Karpas-422 (cell line): ENCODE results near the gene MBP. TPM values are rescaled to one million over a fixed set of nuclear protein-coding genes. Genes with fewer than 3 reads are reported as not detected.

Source experiments
- DNase-seq: peaks from one replicate; pipeline ENCODE4 v3.0.0-alpha.2; 2015
- H2AFZ ChIP-seq: fragments of 200-600 bp; sonication (generic); 2 replicates; pipeline ENCODE4 v1.6.1; 2014; ENCODE audit warnings: antibody characterized with exemption, low read length, mixed read lengths
- H3K27ac ChIP-seq: fragments of 200-600 bp; sonication (generic); 2 replicates; pipeline ENCODE4 v1.5.1; 2014; ENCODE audit warnings: mild to moderate bottlenecking, low read length, moderate library complexity
- H3K27me3 ChIP-seq: fragments of 200-600 bp; sonication (generic); 2 replicates; pipeline ENCODE4 v1.6.1; 2014; ENCODE audit warnings: low read length, mixed read lengths
- H3K36me3 ChIP-seq: fragments of 200-600 bp; sonication (generic); 2 replicates; pipeline ENCODE4 v1.6.1; 2014; ENCODE audit warnings: low read length, mixed read lengths; ENCODE audit not compliant: insufficient read depth
- H3K4me1 ChIP-seq: fragments of 200-600 bp; sonication (generic); 2 replicates; pipeline ENCODE4 v1.6.1; 2014; ENCODE audit warnings: mild to moderate bottlenecking, low read length, mixed read lengths
- H3K4me2 ChIP-seq: fragments of 200-600 bp; sonication (generic); 2 replicates; pipeline ENCODE4 v1.6.1; 2014; ENCODE audit warnings: low read length, low read depth, mild to moderate bottlenecking; ENCODE audit not compliant: poor library complexity, severe bottlenecking
- H3K4me3 ChIP-seq: fragments of 200-600 bp; sonication (generic); 2 replicates; pipeline ENCODE4 v1.5.1; 2014; ENCODE audit warnings: mild to moderate bottlenecking, antibody characterized with exemption, low read length, mixed read lengths
- H3K79me2 ChIP-seq: fragments of 200-600 bp; sonication (generic); 2 replicates; pipeline ENCODE4 v1.6.1; 2014; ENCODE audit warnings: mild to moderate bottlenecking, low read length, mixed read lengths
- H3K9ac ChIP-seq: fragments of 200-600 bp; sonication (generic); 2 replicates; pipeline ENCODE4 v1.6.0; 2014; ENCODE audit warnings: low read length
- H3K9me2 ChIP-seq: fragments of 200-600 bp; sonication (generic), shearing (Covaris generic); replicated peaks from 2 replicates; pipeline ENCODE4 v1.6.0; 2014; ENCODE audit warnings: mild to moderate bottlenecking, low read length, moderate library complexity; ENCODE audit not compliant: insufficient read depth
- H3K9me3 ChIP-seq: fragments of 300-700, 200-600 bp; sonication (generic); 2 replicates; pipeline ENCODE4 v1.6.1; 2014; ENCODE audit warnings: low read length, mixed read lengths
- H4K20me1 ChIP-seq: fragments of 200-600 bp; sonication (generic); 2 replicates; pipeline ENCODE4 v1.6.1; 2014; ENCODE audit warnings: mild to moderate bottlenecking, antibody characterized with exemption, low read length, low read depth; ENCODE audit not compliant: insufficient read depth
- total RNA-seq: library from RNA; depleted of rRNA; stranded (reverse); fragments of >200 nt; shearing (Covaris generic); gene quantifications from 2 replicates; pipeline ENCODE4 v1.2.3, GENCODE V29; 2014; ENCODE audit warnings: low replicate concordance

Gene MBP
- total RNA-seq, 1 experiment from 2014 or later: 67.8 TPM

DNA sequence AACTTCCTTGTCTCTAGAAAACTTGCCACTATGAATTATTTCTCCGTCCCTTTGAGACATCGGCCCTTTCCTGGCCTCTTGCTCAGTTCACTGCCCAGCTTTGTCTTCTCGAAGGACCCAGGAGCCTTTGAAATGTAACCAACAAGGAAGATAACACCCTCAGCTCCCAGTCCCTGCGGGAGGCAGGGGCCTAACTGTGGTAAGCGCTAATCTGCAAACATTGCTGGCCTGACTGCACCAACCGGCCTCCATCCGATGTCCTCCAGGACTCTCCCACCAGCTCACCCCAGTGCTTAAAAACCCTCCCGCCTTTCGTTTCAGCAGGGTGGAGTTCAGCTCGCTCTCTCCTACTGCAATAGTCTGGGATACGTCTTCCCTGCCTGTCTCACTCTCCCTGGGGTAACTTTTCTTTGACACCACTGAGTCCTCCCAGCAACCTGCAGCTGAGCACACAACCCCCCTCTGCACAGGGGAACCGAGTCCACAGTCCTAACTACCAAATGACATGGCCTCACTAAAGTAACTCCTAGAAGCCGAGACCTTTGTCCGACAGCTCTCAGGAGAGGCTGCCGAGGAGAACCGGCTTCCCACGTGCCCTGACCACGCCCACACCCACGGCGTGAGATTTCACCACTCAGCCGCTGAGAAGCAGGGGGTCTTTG is 76.1 kb downstream of the MBP start:
- H3K79me2 ChIP-seq: peaks cover 12% of the 10 kb centered on the region
- peak overlapping the region; percentile 85 for H3K4me2 ChIP-seq
- no peaks in the 10 kb centered on the region for H3K9me3 ChIP-seq
- H3K27ac ChIP-seq: peak overlapping the region; percentile 97
- H3K9ac ChIP-seq: peak overlapping the region; percentile 71
- H3K9me2 ChIP-seq: no peaks in the 10 kb centered on the region
- no peaks in the 10 kb centered on the region for H3K27me3 ChIP-seq
- H3K36me3 ChIP-seq: peaks cover 3% of the 10 kb centered on the region; the same call in 1 of the 2 replicates
- H3K4me3 ChIP-seq: peak overlapping the region; percentile 52; the same call in 1 of the 2 replicates
- peak; percentile 44 for DNase-seq
- H2AFZ ChIP-seq: no peak overlapping the region; the same call in 1 of the 2 replicates
- peaks cover 70% of the 10 kb centered on the region for H3K4me1 ChIP-seq
- H4K20me1 ChIP-seq: no peaks in the 10 kb centered on the region

DNA sequence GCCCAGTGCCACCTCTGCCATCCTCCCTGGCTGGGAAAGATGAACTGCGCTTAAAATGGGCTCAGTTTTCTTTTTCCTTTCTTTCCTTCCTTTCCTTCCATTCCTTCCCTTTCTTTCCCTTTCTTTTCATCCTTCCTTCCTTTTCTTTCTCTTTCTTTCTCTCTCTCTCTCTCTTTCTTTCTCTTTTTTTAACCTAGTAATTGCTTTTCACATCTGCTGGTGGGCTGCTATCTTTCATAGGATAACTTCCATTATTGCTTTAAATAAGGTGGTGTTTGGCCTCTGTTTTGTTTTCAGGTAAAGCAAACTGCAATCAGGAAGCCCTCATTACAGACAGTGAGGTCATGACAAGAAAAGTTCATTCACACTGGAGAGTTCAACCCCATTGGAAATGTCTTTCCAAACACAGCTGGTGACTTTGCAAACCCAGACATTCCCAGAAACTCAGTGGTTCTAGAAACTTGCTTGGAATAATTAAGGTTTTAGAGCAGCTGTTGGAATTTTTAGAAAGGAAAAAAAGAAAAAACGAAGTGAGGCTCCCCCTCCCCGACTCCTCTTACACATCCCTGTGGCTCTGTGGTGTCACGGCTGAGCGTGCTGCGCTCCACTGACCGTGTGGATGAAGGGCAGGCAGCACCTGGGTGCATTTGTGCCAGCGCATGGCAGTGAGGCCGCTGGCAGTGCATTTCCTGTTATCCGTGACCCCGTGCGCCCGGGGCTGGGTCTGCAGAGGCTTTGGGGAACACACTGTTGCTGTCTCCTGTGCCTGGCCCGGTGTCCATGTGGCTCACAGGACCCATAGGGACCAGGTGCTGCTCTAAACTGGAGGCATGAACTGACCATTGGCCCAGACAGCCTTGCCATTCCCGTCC is 76.9 kb downstream of the MBP start:
- Histone ChIP-seq H3K4me2 (peak overlapping the region; percentile 85), H3K79me2 (peaks cover 12% of the 10 kb centered on the region), H3K4me3 (peak overlapping the region; percentile 52), H3K9me2 (no peaks in the 10 kb centered on the region), H3K4me1 (peaks cover 70% of the 10 kb centered on the region), H3K9me3 (no peaks in the 10 kb centered on the region), H2AFZ (no peak overlapping the region; the same call in 1 of the 2 replicates), H3K9ac (peak overlapping the region; percentile 71), H4K20me1 (no peaks in the 10 kb centered on the region), H3K36me3 (peaks cover 3% of the 10 kb centered on the region; the same call in 1 of the 2 replicates), H3K27ac (peak overlapping the region; percentile 97), H3K27me3 (no peaks in the 10 kb centered on the region)
- peak; percentile 93 for DNase-seq

- H3K9me3 ChIP-seq: no peaks in the 10 kb centered on the region
- H3K4me2 ChIP-seq: peak overlapping the region; percentile 85
- peak overlapping the region; percentile 97 for H3K27ac ChIP-seq
- H3K9ac ChIP-seq: peak overlapping the region; percentile 71
- DNase-seq: peak; percentile 98
- H3K4me3 ChIP-seq: peak overlapping the region; percentile 52
- H3K36me3 ChIP-seq: no peaks in the 10 kb centered on the region; the same call in 1 of the 2 replicates
- peaks cover 12% of the 10 kb centered on the region for H3K79me2 ChIP-seq
- peaks cover 77% of the 10 kb centered on the region for H3K4me1 ChIP-seq
- H3K27me3 ChIP-seq: no peaks in the 10 kb centered on the region
- H2AFZ ChIP-seq: no peak overlapping the region
- no peaks in the 10 kb centered on the region for H4K20me1 ChIP-seq
- no peaks in the 10 kb centered on the region for H3K9me2 ChIP-seq
Observed at GRCh38 chr18:77054606-77055428, 77.8 kb downstream of the MBP start.

- H3K79me2 ChIP-seq: peaks cover 12% of the 10 kb centered on the region
- DNase-seq: peak; percentile 90
Observed at GRCh38 chr18:77054288-77054605, 78.3 kb downstream of the MBP start.

GRCh38 chr18:77053616-77054287 is 78.8 kb downstream of the MBP start:
- peak overlapping the region; percentile 85 for H3K4me2 ChIP-seq
- no peaks in the 10 kb centered on the region for H4K20me1 ChIP-seq
- H3K27ac ChIP-seq: peak overlapping the region; percentile 97
- H2AFZ ChIP-seq: no peak overlapping the region
- peaks cover 79% of the 10 kb centered on the region for H3K4me1 ChIP-seq
- H3K4me3 ChIP-seq: peak overlapping the region; percentile 52
- peak overlapping the region; percentile 71 for H3K9ac ChIP-seq
- H3K9me2 ChIP-seq: no peaks in the 10 kb centered on the region
- H3K36me3 ChIP-seq: no peaks in the 10 kb centered on the region
- H3K9me3 ChIP-seq: no peaks in the 10 kb centered on the region
- H3K27me3 ChIP-seq: no peaks in the 10 kb centered on the region
- peak; percentile 67 for DNase-seq
- H3K79me2 ChIP-seq: peaks cover 12% of the 10 kb centered on the region

More at GRCh38 chr18:77054288-77054605, 78.3 kb downstream of the MBP start:
- Histone ChIP-seq H3K27ac (peak overlapping the region; percentile 97), H2AFZ (no peak overlapping the region), H4K20me1 (no peaks in the 10 kb centered on the region), H3K4me2 (peak overlapping the region; percentile 85), H3K36me3 (no peaks in the 10 kb centered on the region), H3K4me1 (peaks cover 79% of the 10 kb centered on the region), H3K9me3 (no peaks in the 10 kb centered on the region), H3K9me2 (no peaks in the 10 kb centered on the region), H3K27me3 (no peaks in the 10 kb centered on the region), H3K4me3 (peak overlapping the region; percentile 52), H3K9ac (peak overlapping the region; percentile 71)

GRCh38 chr18:77052983-77053309 is 79.6 kb downstream of the MBP start:
- peaks cover 85% of the 10 kb centered on the region for H3K4me1 ChIP-seq
- H3K4me2 ChIP-seq: peak overlapping the region; percentile 85
- no peaks in the 10 kb centered on the region for H4K20me1 ChIP-seq
- peak overlapping the region; percentile 71 for H3K9ac ChIP-seq
- H3K9me3 ChIP-seq: no peaks in the 10 kb centered on the region
- H3K9me2 ChIP-seq: no peaks in the 10 kb centered on the region
- no peak overlapping the region for H2AFZ ChIP-seq
- no peaks in the 10 kb centered on the region for H3K27me3 ChIP-seq
- peak; percentile 97 for DNase-seq
- peak overlapping the region; percentile 97 for H3K27ac ChIP-seq
- peak overlapping the region; percentile 52; the same call in 1 of the 2 replicates for H3K4me3 ChIP-seq
- peaks cover 2% of the 10 kb centered on the region for H3K36me3 ChIP-seq
- peaks cover 12% of the 10 kb centered on the region for H3K79me2 ChIP-seq

DNA sequence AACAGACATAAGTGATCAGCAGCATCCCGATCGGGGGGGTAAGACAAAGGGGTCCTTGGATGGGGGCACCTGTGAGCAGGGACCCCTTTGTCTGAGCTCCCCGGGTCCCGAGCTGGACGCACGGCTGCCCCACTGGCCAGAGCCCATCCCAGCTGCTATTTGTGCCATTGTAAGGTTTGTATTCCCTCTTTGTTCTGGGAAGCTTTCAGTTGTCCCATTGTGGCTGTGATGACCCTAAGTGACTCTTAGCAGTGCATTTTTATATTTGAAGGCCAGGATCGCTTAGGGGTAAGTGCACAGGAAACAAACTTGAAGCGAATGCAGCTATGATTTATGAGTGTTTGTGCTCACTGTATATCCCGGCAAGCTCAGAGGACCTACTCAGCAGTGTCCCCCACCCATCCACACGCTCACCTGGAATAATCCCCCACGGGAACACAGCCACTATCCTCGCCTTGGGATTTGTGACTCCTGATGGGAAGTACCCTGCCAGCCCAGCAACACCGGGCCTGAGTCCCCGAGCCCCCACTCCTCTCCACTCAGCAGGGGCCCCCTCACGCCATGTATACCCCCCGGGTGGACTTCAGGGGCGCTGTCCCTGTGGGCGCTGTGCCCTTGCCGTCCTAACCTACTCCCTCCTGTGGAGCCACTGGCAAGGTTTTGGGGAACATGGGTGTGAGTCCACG is 80.1 kb downstream of the MBP start:
- Histone ChIP-seq H2AFZ (no peak overlapping the region), H3K9me2 (no peaks in the 10 kb centered on the region), H3K9ac (peak overlapping the region; percentile 71), H3K4me3 (peak overlapping the region; percentile 52; the same call in 1 of the 2 replicates), H3K9me3 (no peaks in the 10 kb centered on the region), H3K79me2 (peaks cover 12% of the 10 kb centered on the region), H3K4me1 (peaks cover 89% of the 10 kb centered on the region), H4K20me1 (no peaks in the 10 kb centered on the region), H3K27ac (peak overlapping the region; percentile 97), H3K36me3 (peaks cover 7% of the 10 kb centered on the region), H3K27me3 (no peaks in the 10 kb centered on the region), H3K4me2 (peak overlapping the region; percentile 85)
- DNase-seq: peak; percentile 62
